H7 (cell line): ENCODE measurements around the gene TNPO1. TPM values are rescaled to one million over a fixed set of nuclear protein-coding genes. Genes with fewer than 3 reads are reported as not detected.
A peak's percentile ranks its signal among the peaks of the same experiment; 100 is the strongest.

Source experiments
- DNase-seq: peaks from one replicate; pipeline ENCODE4 v3.0.0; 2012
- H3K27me3 ChIP-seq: 2 replicates; pipeline ENCODE4 v1.6.0; 2011; ENCODE audit warnings: mild to moderate bottlenecking, low read length; ENCODE audit not compliant: control insufficient read depth, insufficient read depth
- H3K36me3 ChIP-seq: replicated peaks from 2 replicates; pipeline ENCODE4 v1.5.1; 2011; ENCODE audit warnings: low read length; ENCODE audit not compliant: control insufficient read depth, insufficient read depth
- H3K4me3 ChIP-seq: 2 replicates; pipeline ENCODE4 v1.5.1; 2011; ENCODE audit warnings: low read depth, mild to moderate bottlenecking, control low read depth, low read length, moderate library complexity; ENCODE audit not compliant: insufficient read depth
- total RNA-seq: library from RNA; depleted of rRNA; stranded (reverse); fragments of >200 nt; shearing (Covaris generic); gene quantifications from 2 replicates; pipeline ENCODE4 v1.2.3, GENCODE V29; 2014; rRNA removed

The TNPO1 gene
- total RNA-seq, 1 experiment from 2014 or later, result 181 TPM

- H3K4me3 ChIP-seq, result no peak overlapping the region
- no peaks in the 10 kb centered on the region for H3K27me3 ChIP-seq
- DNase-seq, result no peak
- H3K36me3 ChIP-seq, result no peaks in the 10 kb centered on the region
These were observed 135.4 kb downstream of the TNPO1 start for GRCh38 chr5:72951671-72952468.

- H3K27me3 ChIP-seq, result no peaks in the 10 kb centered on the region
- H3K36me3 ChIP-seq, result no peaks in the 10 kb centered on the region
- no peak overlapping the region for H3K4me3 ChIP-seq
- DNase-seq, result no peak
These were observed 137.9 kb downstream of the TNPO1 start for GRCh38 chr5:72954389-72954788.

- peak; percentile 73 for DNase-seq
- no peaks in the 10 kb centered on the region for H3K27me3 ChIP-seq
- H3K4me3 ChIP-seq, result peak overlapping the region; percentile 69
- H3K36me3 ChIP-seq, result no peaks in the 10 kb centered on the region
These were observed 138.8 kb downstream of the TNPO1 start for GRCh38 chr5:72955143-72955767.

DNA sequence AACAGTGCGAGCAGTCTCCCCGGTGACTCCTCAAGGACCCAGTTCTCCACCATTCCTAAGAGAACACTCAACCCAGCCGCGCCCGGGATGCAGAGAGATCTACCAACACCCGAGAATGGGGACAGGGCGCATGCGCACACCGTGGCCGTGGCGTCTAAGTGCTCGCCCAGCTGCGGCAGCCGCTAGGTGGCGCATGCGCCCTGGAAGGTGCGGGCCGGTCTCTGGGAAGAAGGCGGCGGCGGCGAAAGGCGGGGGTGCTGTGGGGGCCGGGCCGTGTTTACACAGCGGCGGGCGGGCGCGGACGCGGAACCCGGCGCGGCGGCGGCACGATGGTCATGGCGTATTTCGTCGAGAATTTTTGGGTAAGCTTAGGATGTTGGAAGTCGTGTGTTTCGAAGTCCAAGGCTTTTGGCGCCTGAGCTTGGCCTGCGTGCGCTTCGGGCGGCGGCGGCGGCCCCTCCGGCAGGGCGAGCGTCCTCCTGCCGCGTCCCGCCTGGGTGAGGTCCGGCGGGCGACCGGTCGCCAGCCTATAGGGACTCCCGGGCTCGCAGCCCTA is 139.4 kb downstream of the TNPO1 start, which contains the start of gene FCHO2:
FCHO2 (plus strand) TSS at position 274 of the 556 bp plus-strand sequence; CDS start at position 330, 56 bp downstream.
- Histone ChIP-seq H3K36me3 (no peaks in the 10 kb centered on the region), H3K4me3 (peak within 1 kb of the TSS; percentile 69), H3K27me3 (no peaks in the 10 kb centered on the region)
- DNase-seq, result peak; percentile 96

GRCh38 chr5:72956324-72957140 is 140.1 kb downstream of the TNPO1 start:
- Histone ChIP-seq H3K27me3 (no peaks in the 10 kb centered on the region), H3K4me3 (peak overlapping the region; percentile 69), H3K36me3 (no peaks in the 10 kb centered on the region)
- DNase-seq, result peak; percentile 83

- Histone ChIP-seq H3K4me3 (no peak overlapping the region), H3K27me3 (no peaks in the 10 kb centered on the region), H3K36me3 (no peaks in the 10 kb centered on the region)
- DNase-seq, result no peak
These were observed 140.9 kb downstream of the TNPO1 start for GRCh38 chr5:72957337-72957736.

GRCh38 chr5:72959257-72959656 is 142.8 kb downstream of the TNPO1 start:
- DNase-seq, result no peak
- H3K4me3 ChIP-seq, result no peak overlapping the region
- H3K27me3 ChIP-seq, result no peaks in the 10 kb centered on the region
- H3K36me3 ChIP-seq, result no peaks in the 10 kb centered on the region

Other genes with a start within 250 kb of the TNPO1 start
- 4.6 and 7.0 TPM in 2 replicates for gene FCHO2, start 139.4 kb downstream of the TNPO1 start, total RNA-seq